OCI-LY1 (cell line): ENCODE measurements around the gene C11orf52.

ENCODE experiments used
- H2AFZ ChIP-seq: fragments of 200-600 bp; sonication (generic), shearing (Covaris generic); 2 replicates; pipeline ENCODE4 v1.6.0; 2014; ENCODE audit warnings: antibody characterized with exemption, mild to moderate bottlenecking, low read length
- H3F3A ChIP-seq: fragments of 200-600 bp; sonication (generic), shearing (Covaris generic); 2 replicates; pipeline ENCODE4 v1.6.0; 2014; ENCODE audit warnings: mild to moderate bottlenecking, antibody characterized with exemption, low read length, moderate library complexity; ENCODE audit not compliant: insufficient read depth
- H3K27ac ChIP-seq: fragments of 200-600 bp; sonication (generic); 2 replicates; pipeline ENCODE4 v1.5.1; 2014; ENCODE audit warnings: low read length, mixed run types, mild to moderate bottlenecking, low read depth; ENCODE audit not compliant: poor library complexity, severe bottlenecking
- H3K27me3 ChIP-seq: fragments of 200-600 bp; sonication (generic); 2 replicates; pipeline ENCODE4 v1.6.0; 2014; ENCODE audit warnings: antibody characterized with exemption, mild to moderate bottlenecking, low read length, moderate library complexity; ENCODE audit not compliant: insufficient read depth
- H3K36me3 ChIP-seq: fragments of 200-600 bp; sonication (generic); 2 replicates; pipeline ENCODE4 v1.6.1; 2014; ENCODE audit warnings: mild to moderate bottlenecking, antibody characterized with exemption, low read length, moderate library complexity, mixed read lengths; ENCODE audit not compliant: insufficient read depth
- H3K4me1 ChIP-seq: fragments of 200-600 bp; sonication (generic); 2 replicates; pipeline ENCODE4 v1.5.1; 2014; ENCODE audit warnings: mild to moderate bottlenecking, low read length, moderate library complexity; ENCODE audit not compliant: insufficient read depth, severe bottlenecking
- H3K4me2 ChIP-seq: fragments of 200-600 bp; sonication (generic), shearing (Covaris generic); 2 replicates; pipeline ENCODE4 v1.6.1; 2014; ENCODE audit warnings: low read length
- H3K4me3 ChIP-seq: fragments of 200-600 bp; sonication (generic); 2 replicates; pipeline ENCODE4 v1.5.1; 2014; ENCODE audit warnings: low read length, low read depth, mild to moderate bottlenecking, mixed read lengths; ENCODE audit not compliant: poor library complexity, severe bottlenecking
- H3K79me2 ChIP-seq: fragments of 200-600 bp; shearing (Covaris generic); 2 replicates; pipeline ENCODE4 v1.6.1; 2016; ENCODE audit warnings: mixed run types, low read length, mixed read lengths; ENCODE audit not compliant: insufficient read depth
- H3K9ac ChIP-seq: fragments of 200-600 bp; sonication (generic), shearing (Covaris generic); 2 replicates; pipeline ENCODE4 v1.6.1; 2014; ENCODE audit warnings: mild to moderate bottlenecking, low read length, mixed read lengths
- H3K9me2 ChIP-seq: fragments of 200-600 bp; sonication (generic), shearing (Covaris generic); 2 replicates; pipeline ENCODE4 v1.6.1; 2014; ENCODE audit warnings: low read depth, mild to moderate bottlenecking, low read length, mixed read lengths
- H3K9me3 ChIP-seq: fragments of 200-600 bp; shearing (Covaris generic); 2 replicates; pipeline ENCODE4 v1.6.1; 2014; ENCODE audit warnings: low read length, mixed read lengths
- H4K20me1 ChIP-seq: fragments of 200-600 bp; sonication (generic), shearing (Covaris generic); 2 replicates; pipeline ENCODE4 v1.6.0; 2016; ENCODE audit warnings: mild to moderate bottlenecking, low read length; ENCODE audit not compliant: insufficient read depth
- EZH2 ChIP-seq: fragments of 200-600 bp; sonication (generic), shearing (Covaris generic); IDR thresholded peaks from 2 replicates; pipeline ENCODE4 v1.8.0; 2017; ENCODE audit warnings: borderline replicate concordance, mixed run types, mild to moderate bottlenecking, antibody characterized with exemption, low read length, moderate library complexity, mixed read lengths
- TF ChIP-seq, protein P1 (sequence below): fragments of 200-600 bp; sonication (generic), shearing (Covaris generic); IDR thresholded peaks from 2 replicates; pipeline ENCODE4 v1.5.1; 2017; ENCODE audit warnings: mild to moderate bottlenecking, antibody characterized with exemption, low read length, moderate library complexity, mixed read lengths

C11orf52 gene

GRCh38 chr11:111921541-111922230 lies 3.0 kb downstream of the C11orf52 start:
- Histone ChIP-seq H2AFZ (no peak overlapping the region), H3K4me1 (peaks cover 16% of the 10 kb centered on the region), H3K36me3 (no peaks in the 10 kb centered on the region), H3K9ac (no peak overlapping the region), H3K9me3 (no peaks in the 10 kb centered on the region), H3K9me2 (no peaks in the 10 kb centered on the region), H3F3A (no peaks in the 10 kb centered on the region), H3K4me2 (no peak overlapping the region), H3K79me2 (no peaks in the 10 kb centered on the region), H3K27ac (no peak overlapping the region), H4K20me1 (no peaks in the 10 kb centered on the region), H3K27me3 (no peaks in the 10 kb centered on the region), H3K4me3 (no peak overlapping the region)
- TF ChIP-seq, protein P1, sequence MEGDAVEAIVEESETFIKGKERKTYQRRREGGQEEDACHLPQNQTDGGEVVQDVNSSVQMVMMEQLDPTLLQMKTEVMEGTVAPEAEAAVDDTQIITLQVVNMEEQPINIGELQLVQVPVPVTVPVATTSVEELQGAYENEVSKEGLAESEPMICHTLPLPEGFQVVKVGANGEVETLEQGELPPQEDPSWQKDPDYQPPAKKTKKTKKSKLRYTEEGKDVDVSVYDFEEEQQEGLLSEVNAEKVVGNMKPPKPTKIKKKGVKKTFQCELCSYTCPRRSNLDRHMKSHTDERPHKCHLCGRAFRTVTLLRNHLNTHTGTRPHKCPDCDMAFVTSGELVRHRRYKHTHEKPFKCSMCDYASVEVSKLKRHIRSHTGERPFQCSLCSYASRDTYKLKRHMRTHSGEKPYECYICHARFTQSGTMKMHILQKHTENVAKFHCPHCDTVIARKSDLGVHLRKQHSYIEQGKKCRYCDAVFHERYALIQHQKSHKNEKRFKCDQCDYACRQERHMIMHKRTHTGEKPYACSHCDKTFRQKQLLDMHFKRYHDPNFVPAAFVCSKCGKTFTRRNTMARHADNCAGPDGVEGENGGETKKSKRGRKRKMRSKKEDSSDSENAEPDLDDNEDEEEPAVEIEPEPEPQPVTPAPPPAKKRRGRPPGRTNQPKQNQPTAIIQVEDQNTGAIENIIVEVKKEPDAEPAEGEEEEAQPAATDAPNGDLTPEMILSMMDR, result no peak
- TF ChIP-seq EZH2, result no peak

DNA sequence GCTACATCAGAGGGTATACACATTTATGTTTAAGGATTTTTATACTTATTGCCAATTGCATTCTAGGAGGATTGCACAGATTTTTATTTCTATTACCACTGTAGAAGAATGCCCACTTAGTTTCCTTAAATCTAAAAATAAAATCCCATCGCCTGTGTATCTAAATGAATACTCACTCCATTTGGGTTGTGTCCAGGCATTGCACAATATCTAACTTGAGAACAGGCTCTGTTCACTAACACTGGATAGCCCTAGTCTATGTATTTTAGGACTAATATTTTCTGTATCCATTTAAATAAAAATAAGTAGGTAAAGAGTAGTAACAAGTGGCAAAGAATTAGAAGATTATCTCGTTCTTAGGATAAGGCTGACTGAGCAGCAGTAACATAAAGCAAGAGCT lies 4.1 kb downstream of the C11orf52 start:
- Histone ChIP-seq H3K9me2 (no peaks in the 10 kb centered on the region), H3K4me1 (peaks cover 23% of the 10 kb centered on the region), H3K27ac (no peak overlapping the region), H2AFZ (no peak overlapping the region), H3F3A (no peaks in the 10 kb centered on the region), H3K9me3 (no peaks in the 10 kb centered on the region), H3K9ac (no peak overlapping the region), H3K36me3 (no peaks in the 10 kb centered on the region), H3K79me2 (no peaks in the 10 kb centered on the region), H3K4me2 (no peak overlapping the region), H4K20me1 (no peaks in the 10 kb centered on the region), H3K4me3 (no peak overlapping the region), H3K27me3 (no peaks in the 10 kb centered on the region)
- TF ChIP-seq EZH2, result no peak
- TF ChIP-seq, protein P1, result no peak

DNA sequence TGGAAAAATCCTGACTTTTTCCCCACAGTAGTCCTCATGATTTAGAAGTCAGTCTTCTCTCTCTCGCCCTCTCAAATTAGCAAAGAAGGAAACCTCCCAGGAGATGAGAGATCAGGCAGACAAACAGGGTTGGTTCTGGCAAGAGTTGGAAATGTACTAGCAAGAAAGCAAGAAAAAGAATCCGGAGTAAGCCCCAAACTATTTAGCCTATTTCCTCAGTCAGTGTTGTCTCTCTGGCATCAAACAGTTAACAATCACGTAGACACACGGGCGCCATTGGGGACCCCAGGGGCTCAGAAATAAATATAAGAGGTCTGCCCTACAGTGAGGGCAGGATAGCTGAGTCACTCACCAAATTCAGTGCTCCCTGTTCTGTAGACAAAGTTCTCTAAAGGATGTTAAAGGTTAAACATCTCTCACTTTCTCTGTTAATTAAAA lies 4.7 kb downstream of the C11orf52 start:
- Histone ChIP-seq H3K9ac (no peak overlapping the region), H3K4me3 (no peak overlapping the region), H3K79me2 (no peaks in the 10 kb centered on the region), H3F3A (no peaks in the 10 kb centered on the region), H3K9me3 (no peaks in the 10 kb centered on the region), H3K27me3 (no peaks in the 10 kb centered on the region), H3K9me2 (no peaks in the 10 kb centered on the region), H2AFZ (no peak overlapping the region), H3K4me2 (no peak overlapping the region), H3K36me3 (no peaks in the 10 kb centered on the region), H3K4me1 (peaks cover 24% of the 10 kb centered on the region), H4K20me1 (no peaks in the 10 kb centered on the region), H3K27ac (no peak overlapping the region)
- TF ChIP-seq EZH2, result no peak
- TF ChIP-seq, protein P1, result no peak
